Stimulated activated naive B cell treated with anti-CD40 and anti-IgM and Interleukin-4, amounts not matched to agents 10 μg/mL and 1 μg/mL and 100 μg/mL, for 72 hours (primary cell): Measurements from ENCODE around the gene SUCLG2.

Experiments
- ATAC-seq, 2 donors: fragments of 150-1000 bp; cut with Tn5 transposase; replicated peaks; 2 replicates each; pipeline ENCODE4 v1.10.0; 2021; ENCODE audit warnings: moderate library complexity in 1 of 2
- DNase-seq: peaks from one replicate; pipeline ENCODE4 v3.0.0; 2021
- H3K27ac Mint-ChIP-seq: one replicate; pipeline ENCODE4 v1.8.0; 2022; ENCODE audit warnings: mild to moderate bottlenecking, mixed read lengths
- H3K27me3 Mint-ChIP-seq, 2 donors: one replicate each; pipeline ENCODE4 v1.8.0; 2022; ENCODE audit warnings: mixed read lengths in 2 of 2
- H3K36me3 Mint-ChIP-seq, 2 donors: one replicate each; pipeline ENCODE4 v1.8.0; 2022; ENCODE audit warnings: mixed read lengths in 2 of 2, mild to moderate bottlenecking in 1 of 2
- H3K4me1 Mint-ChIP-seq, 2 donors: one replicate each; pipeline ENCODE4 v1.8.0; 2022; ENCODE audit warnings: mixed read lengths in 2 of 2, mild to moderate bottlenecking in 1 of 2
- H3K4me3 Mint-ChIP-seq, 2 donors: one replicate each; pipeline ENCODE4 v1.8.0; 2022; ENCODE audit warnings: mild to moderate bottlenecking in 2 of 2, mixed read lengths in 2 of 2, moderate library complexity in 1 of 2
- H3K9me3 Mint-ChIP-seq, 2 donors: one replicate each; pipeline ENCODE4 v1.8.0; 2022; ENCODE audit warnings: mixed read lengths in 2 of 2, mild to moderate bottlenecking in 1 of 2

SUCLG2 gene

DNA sequence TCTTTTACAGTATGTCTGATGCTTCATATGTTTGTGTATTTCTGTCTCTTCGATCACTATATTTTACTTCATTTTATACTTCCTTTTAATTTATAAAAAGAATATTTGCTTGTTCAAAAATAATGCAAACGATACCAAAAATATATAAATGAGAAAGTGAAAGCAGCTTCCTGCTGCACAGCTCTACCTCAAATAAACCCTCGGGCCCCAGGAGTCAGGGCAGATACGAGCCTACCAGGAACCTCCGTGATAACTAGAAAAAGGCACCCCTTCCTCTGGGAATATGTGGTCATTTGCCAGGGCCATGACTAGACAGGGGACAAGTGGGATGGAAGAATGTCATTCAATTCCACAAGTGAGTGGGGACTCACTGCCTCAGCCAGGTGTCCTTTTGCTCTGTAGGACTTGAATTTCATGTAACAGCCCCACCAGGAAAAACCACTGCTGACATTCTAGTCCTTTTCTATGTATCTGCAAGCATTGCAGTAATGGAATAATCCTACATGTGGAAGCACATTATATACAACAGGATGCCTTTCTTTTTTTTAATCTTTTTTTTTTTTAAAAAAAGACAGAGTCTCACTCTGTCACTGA, 133.3 kb downstream of the SUCLG2 start:
- Mint-ChIP-seq H3K27me3 (no peaks in the 10 kb centered on the region), H3K4me1 (peaks cover 1 to 8% of the 10 kb centered on the region in 2 donors), H3K27ac (peak overlapping the region; percentile 31), H3K36me3 (peaks cover 25 to 30% of the 10 kb centered on the region in 2 donors), H3K4me3 (no peak overlapping the region), H3K9me3 (no peaks in the 10 kb centered on the region)
- ATAC-seq: no peak
- no peak for DNase-seq

DNA sequence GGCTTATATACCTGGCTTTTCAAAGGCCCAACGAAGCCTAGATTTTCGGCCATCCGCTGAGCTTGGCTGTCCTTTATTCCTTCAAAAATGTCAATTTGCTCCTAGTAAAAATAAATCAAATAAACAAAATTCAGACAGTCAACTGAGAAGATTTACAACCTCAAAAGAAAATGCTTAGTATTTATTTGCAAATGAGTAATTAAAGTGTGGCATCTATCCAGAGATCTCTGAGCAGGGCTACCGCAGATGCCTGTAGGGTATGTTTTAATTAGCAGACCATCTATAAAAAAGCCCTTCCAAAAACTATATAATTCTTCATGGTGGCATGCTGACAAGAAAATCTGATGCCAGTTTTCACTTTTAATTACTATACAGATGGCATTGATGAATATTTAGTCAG, 136.2 kb downstream of the SUCLG2 start:
- H3K9me3 Mint-ChIP-seq: no peaks in the 10 kb centered on the region
- no peaks in the 10 kb centered on the region for H3K27me3 Mint-ChIP-seq
- H3K36me3 Mint-ChIP-seq: peaks cover 20 to 37% of the 10 kb centered on the region in 2 donors
- H3K4me1 Mint-ChIP-seq: peaks cover 1 to 8% of the 10 kb centered on the region in 2 donors
- no peak for ATAC-seq
- no peak overlapping the region for H3K27ac Mint-ChIP-seq
- H3K4me3 Mint-ChIP-seq: no peak overlapping the region
- DNase-seq: no peak

DNA sequence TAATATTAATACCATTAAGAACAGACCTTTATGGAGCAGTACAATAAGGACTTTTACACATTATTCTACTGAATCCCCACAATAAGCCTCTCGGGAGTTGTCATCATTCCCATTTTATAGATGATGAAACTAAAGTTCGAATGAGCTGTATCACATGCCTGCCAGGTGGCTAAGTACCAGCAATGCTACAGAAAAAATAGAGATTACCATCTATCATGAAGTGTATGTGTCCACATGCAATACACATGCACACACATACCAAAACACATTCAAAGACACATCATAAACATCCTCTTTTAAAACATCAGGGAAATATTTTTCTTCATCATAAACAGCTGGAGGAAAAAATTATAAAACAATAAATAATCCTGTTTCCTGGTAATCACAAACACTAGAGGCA, 136.6 kb downstream of the SUCLG2 start:
- no peak for ATAC-seq
- Mint-ChIP-seq H3K27ac (no peak overlapping the region), H3K9me3 (no peaks in the 10 kb centered on the region), H3K27me3 (no peaks in the 10 kb centered on the region), H3K36me3 (peaks cover 19 to 38% of the 10 kb centered on the region in 2 donors), H3K4me1 (peaks cover 1 to 8% of the 10 kb centered on the region in 2 donors), H3K4me3 (no peak overlapping the region)
- DNase-seq: no peak

DNA sequence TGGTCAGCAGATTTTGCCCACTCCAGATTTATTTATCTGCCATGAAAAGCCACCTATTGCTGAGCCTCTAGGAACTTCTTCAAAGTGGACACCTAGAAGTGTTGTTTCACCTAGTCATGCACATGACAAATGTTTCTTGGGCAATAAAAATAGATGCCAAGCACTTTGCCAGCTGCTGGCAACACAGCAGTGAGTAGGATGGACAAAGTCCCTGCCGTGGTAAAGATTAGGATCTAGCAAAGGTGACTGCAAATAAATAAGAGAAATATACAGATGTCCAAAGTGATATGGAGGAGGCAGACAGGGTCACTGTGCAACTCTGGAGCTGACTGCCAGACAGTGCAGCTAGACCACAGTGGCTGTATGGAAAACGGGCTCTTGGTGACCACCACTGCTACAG, 137.9 kb downstream of the SUCLG2 start:
- Mint-ChIP-seq H3K27ac (no peak overlapping the region), H3K9me3 (no peaks in the 10 kb centered on the region), H3K4me3 (no peak overlapping the region), H3K27me3 (no peaks in the 10 kb centered on the region), H3K4me1 (peaks cover under 1 to 5% of the 10 kb centered on the region in 2 donors), H3K36me3 (peaks cover 18 to 45% of the 10 kb centered on the region in 2 donors)
- ATAC-seq (no peak), DNase-seq (no peak)

DNA sequence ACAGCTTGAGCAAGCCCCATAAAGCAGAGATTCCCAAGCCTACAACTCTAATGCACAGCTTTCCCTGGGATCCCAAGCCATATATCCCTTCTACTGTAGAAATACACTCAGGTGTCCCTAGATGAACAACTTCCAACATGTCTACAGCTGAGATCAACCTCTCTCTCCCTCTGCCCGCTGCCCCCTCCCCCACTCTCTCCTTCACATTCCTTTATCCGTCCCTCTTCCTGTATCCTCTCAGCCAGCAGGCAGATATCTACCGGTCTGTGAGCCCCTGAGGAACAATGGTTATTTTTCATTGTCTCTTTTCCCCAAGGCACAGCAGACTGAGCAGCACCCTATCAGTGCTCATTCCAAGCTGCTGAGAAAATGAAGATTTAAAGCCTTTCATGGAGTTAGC, 138.6 kb downstream of the SUCLG2 start:
- H3K27me3 Mint-ChIP-seq: no peaks in the 10 kb centered on the region
- H3K4me1 Mint-ChIP-seq: no peaks in the 10 kb centered on the region
- no peaks in the 10 kb centered on the region for H3K9me3 Mint-ChIP-seq
- ATAC-seq (no peak), DNase-seq (no peak)
- no peak overlapping the region for H3K4me3 Mint-ChIP-seq
- no peak overlapping the region for H3K27ac Mint-ChIP-seq
- H3K36me3 Mint-ChIP-seq: peaks cover 22 to 50% of the 10 kb centered on the region in 2 donors

DNA sequence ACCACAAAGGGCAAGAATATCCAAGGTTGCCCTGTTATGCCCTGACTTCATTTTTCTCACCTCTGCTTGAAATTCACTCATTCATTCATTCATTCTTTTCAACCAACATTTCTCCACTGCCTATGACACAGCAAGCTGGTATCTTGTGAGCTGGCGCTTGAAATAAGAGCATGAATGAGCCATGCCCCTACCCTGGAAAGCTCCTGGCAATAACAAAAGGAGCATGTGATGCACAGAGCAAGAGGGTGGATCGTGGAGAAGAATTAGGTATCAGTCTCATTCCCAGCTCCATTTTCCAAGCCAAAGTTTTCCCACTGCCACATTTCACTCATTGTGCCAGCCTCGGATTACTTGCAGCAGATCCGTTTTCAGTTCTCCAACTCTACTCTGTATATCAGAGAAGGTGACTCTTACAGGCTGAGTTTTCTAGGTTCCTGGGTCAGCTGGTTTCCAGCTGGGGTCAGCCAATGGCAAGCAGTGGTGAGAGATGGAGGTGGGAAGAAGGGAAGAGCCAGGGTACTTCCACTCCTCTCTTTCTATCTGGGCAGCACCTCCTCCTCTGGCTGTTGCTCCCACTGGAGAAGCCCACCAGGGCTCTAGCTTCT, 144.8 kb downstream of the SUCLG2 start:
- ATAC-seq (no peak), DNase-seq (no peak)
- H3K27ac Mint-ChIP-seq: peak overlapping the region; percentile 42
- no peaks in the 10 kb centered on the region for H3K9me3 Mint-ChIP-seq
- H3K4me3 Mint-ChIP-seq: no peak overlapping the region
- peaks cover 5% of the 10 kb centered on the region in 2 donors for H3K4me1 Mint-ChIP-seq
- no peaks in the 10 kb centered on the region for H3K27me3 Mint-ChIP-seq
- H3K36me3 Mint-ChIP-seq: peaks cover 16 to 49% of the 10 kb centered on the region in 2 donors

DNA sequence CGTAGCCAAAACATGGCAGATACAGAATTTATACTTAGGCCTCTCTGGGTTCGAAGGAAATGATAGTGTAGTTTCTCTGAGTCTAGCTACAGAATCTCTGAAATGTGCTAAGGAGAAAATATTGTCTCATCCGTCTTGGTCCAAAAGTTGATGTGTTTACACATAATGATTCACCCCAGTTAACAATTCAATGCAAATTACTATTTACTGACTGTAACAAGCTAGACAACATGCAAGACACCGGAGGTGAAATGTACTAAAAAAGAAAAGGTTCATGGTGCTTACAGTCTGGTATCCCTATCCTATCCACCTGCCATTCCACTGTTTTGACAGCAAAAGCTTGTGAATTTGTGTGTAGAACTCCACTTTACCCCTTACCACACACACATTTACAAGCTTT, 146.8 kb downstream of the SUCLG2 start:
- peaks cover 15 to 50% of the 10 kb centered on the region in 2 donors for H3K36me3 Mint-ChIP-seq

DNA sequence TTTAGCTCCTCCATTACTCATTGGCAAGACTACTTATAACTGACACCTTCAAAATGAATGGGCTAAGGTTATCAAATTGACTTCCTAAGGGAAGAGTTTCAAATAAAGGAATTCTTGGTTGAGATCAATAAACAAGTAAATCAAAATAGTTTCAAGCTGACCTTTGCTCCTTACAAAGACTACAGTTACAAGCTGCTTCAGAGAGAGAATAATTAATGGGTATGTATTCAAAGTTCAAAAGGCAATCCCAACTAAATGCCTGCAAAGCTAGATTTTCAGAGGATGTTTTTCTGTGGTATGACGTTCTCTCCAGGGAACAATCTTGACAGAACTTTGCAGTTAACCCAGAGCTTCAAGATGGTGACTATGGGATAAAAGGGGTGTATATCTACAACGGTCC, 153.7 kb downstream of the SUCLG2 start:
- Mint-ChIP-seq H3K27me3 (no peaks in the 10 kb centered on the region), H3K36me3 (peaks cover 6 to 29% of the 10 kb centered on the region in 2 donors), H3K27ac (no peak overlapping the region), H3K4me3 (no peak overlapping the region), H3K9me3 (no peaks in the 10 kb centered on the region), H3K4me1 (no peaks in the 10 kb centered on the region)
- ATAC-seq (no peak), DNase-seq (no peak)

More for the DNA sequence above, 146.8 kb downstream of the SUCLG2 start:
- Mint-ChIP-seq H3K27ac (peak overlapping the region; percentile 20), H3K27me3 (no peaks in the 10 kb centered on the region), H3K4me3 (no peak overlapping the region), H3K4me1 (peaks cover 5% of the 10 kb centered on the region in 2 donors), H3K9me3 (no peaks in the 10 kb centered on the region)
- no peak for ATAC-seq
- DNase-seq: no peak

DNA sequence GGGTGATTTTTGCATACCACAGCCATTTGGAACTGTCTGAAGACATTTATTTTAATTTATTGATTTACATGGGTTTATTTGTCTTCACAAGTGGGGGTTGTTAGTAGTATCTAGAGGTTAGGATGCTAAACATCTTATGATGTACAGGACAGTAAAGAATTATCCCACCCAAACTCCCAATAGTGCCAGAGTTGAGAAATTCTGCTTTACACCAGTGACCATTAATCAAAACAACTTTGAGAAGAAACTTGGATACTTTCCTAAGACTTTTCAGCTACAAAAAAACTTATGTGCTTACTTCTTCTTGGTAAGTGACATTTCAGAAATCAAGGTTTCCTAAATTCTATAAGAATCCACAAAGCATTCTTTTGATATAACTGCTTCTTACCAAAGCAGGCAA, 156.7 kb downstream of the SUCLG2 start:
- Mint-ChIP-seq H3K4me3 (no peak overlapping the region), H3K9me3 (no peaks in the 10 kb centered on the region), H3K4me1 (no peaks in the 10 kb centered on the region), H3K27ac (no peak overlapping the region), H3K36me3 (peaks cover 18 to 32% of the 10 kb centered on the region in 2 donors), H3K27me3 (no peaks in the 10 kb centered on the region)
- no peak for ATAC-seq
- no peak for DNase-seq

DNA sequence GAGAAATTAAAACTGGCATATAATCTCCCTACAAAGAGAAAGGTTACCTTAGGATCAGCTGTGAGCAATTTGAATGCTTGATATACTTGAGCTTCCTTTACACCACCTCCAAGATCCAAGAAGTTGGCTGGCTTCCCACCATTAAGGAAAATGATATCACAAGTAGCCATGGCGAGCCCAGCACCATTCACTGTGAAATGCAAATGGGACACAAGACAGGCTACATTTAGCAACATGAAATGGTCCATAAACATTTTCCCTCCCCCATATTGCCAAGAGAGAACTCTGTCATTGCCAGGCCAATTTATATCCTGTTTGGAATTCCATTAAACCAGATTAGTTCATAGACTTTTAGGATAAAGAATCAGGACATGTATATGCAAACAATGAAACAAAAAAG, 158.7 kb downstream of the SUCLG2 start:
- Mint-ChIP-seq H3K9me3 (no peaks in the 10 kb centered on the region), H3K36me3 (peaks cover 21 to 40% of the 10 kb centered on the region in 2 donors), H3K4me3 (no peak overlapping the region), H3K27me3 (no peaks in the 10 kb centered on the region), H3K27ac (no peak overlapping the region), H3K4me1 (no peaks in the 10 kb centered on the region)
- ATAC-seq (no peak), DNase-seq (no peak)

DNA sequence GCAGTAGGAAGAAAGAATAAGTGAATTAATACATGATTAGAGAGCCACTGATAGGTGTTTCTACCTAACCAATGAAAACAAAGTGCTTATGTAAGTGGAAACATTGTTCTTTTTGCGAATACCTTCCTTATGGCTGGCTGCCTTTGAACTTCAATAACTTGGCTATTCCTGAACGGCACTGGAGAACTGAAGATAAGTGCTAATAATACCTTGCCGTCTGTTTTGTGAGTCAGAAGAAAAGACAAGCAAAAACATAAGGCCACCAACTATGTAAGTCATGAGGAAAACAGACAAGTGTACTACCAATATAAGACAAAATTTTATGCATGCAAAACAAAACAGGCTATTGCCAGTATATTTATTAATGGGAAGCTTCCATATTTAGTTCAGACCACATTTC, 160.6 kb downstream of the SUCLG2 start:
- ATAC-seq (no peak), DNase-seq (no peak)
- Mint-ChIP-seq H3K27ac (no peak overlapping the region), H3K27me3 (no peaks in the 10 kb centered on the region), H3K9me3 (no peaks in the 10 kb centered on the region), H3K4me1 (no peaks in the 10 kb centered on the region), H3K4me3 (no peak overlapping the region), H3K36me3 (peaks cover 22 to 49% of the 10 kb centered on the region in 2 donors)

DNA sequence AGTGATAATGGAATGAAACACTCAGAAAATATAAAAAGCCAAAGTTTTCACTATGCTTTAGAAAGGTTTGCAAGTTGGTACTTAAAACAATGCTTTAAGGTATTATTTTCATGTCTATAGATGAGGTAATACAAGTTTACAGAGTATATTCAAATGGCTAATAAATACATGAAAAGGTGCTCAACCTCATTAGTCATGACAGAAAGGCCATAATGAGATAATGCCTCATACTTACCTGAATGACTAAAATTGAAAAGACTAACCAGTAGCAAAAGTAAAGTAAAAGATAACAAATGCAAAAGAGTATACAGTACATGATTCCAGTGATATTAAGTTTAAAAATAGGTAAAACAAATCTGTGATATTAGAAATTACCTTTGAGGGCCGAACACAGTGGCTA, 163.8 kb downstream of the SUCLG2 start:
- DNase-seq: no peak
- Mint-ChIP-seq H3K36me3 (peaks cover 24 to 43% of the 10 kb centered on the region in 2 donors), H3K27me3 (no peaks in the 10 kb centered on the region), H3K4me3 (no peak overlapping the region), H3K9me3 (no peaks in the 10 kb centered on the region), H3K4me1 (no peaks in the 10 kb centered on the region), H3K27ac (no peak overlapping the region)
- no peak for ATAC-seq

DNA sequence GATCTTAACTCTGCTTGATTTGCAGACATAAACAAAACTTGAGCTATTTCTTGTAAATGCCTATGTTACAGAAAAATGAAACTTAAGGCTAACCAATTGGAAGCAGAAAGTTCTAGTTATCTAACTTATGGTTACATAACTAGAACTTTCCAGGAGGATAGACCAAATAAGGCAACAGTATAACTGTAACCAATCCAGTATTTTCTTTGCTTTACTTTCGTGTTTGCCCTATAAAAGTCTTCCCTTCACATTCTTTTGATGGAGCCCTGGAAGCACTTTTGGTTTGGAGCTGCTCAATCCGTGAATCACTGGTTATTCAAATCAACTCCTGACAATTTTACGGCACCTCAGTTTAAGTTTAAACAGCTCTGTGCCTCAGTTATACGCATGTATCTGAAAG, 164.6 kb downstream of the SUCLG2 start:
- Mint-ChIP-seq H3K36me3 (peaks cover 18 to 35% of the 10 kb centered on the region in 2 donors), H3K27ac (no peak overlapping the region), H3K9me3 (no peaks in the 10 kb centered on the region), H3K27me3 (no peaks in the 10 kb centered on the region), H3K4me1 (no peaks in the 10 kb centered on the region), H3K4me3 (no peak overlapping the region)
- no peak for ATAC-seq
- DNase-seq: no peak

DNA sequence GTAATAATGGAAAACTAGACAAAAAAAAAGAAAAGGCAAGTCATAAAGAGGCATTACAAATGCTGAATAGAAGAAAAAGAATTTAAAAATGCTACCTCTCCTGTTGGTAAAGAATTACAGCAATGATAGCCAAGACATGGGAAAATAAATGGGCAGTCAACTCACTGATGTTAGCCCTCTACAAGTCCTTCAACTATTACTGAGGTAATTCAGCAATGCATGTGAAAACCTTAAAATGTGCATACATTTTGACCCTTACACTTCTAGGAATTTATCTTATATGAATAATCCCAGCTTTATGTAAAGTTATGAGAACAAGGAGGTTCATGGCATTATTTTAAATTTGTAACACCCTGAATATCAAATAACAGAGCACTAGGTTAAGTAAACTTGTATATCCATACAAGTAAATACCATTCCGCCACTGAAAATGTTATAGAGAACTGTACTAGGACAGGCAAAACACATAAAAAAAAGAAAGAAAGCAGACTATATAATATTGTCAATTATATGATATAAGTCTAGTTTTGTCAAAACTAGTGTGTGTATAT, 166.8 kb downstream of the SUCLG2 start:
- Mint-ChIP-seq H3K4me1 (no peaks in the 10 kb centered on the region), H3K9me3 (no peaks in the 10 kb centered on the region), H3K27ac (no peak overlapping the region), H3K27me3 (no peaks in the 10 kb centered on the region), H3K36me3 (peaks cover 18 to 43% of the 10 kb centered on the region in 2 donors), H3K4me3 (no peak overlapping the region)
- DNase-seq (no peak), ATAC-seq (no peak)

DNA sequence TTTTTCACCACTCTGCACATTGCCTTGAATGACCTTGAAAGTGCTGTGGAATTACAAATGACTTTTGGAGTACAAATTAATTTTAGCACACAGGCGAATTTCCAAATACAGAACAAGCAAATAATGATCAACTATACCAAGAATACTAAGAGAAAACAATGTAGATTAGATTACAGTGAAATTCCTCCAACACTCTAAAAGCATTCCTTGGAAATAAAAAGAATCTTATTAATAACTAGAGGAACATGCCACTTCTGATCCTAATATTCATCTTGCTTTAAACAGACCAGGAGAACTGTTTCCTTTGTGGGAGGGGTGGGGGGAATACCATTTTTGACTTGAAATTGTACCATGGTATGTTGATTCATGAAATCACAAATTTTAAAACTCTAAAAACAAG, 167.5 kb downstream of the SUCLG2 start:
- peaks cover 18 to 46% of the 10 kb centered on the region in 2 donors for H3K36me3 Mint-ChIP-seq
- H3K4me3 Mint-ChIP-seq: no peak overlapping the region
- no peaks in the 10 kb centered on the region for H3K4me1 Mint-ChIP-seq
- H3K27me3 Mint-ChIP-seq: no peaks in the 10 kb centered on the region
- DNase-seq (no peak), ATAC-seq (no peak)
- no peak overlapping the region for H3K27ac Mint-ChIP-seq
- H3K9me3 Mint-ChIP-seq: no peaks in the 10 kb centered on the region
